Liver (tissue), 9 donors: ENCODE measurements around the gene ZNF536. TPM values are rescaled to one million over a fixed set of nuclear protein-coding genes. Genes with fewer than 3 reads are reported as not detected.

Source experiments
- DNase-seq: peaks from one replicate; pipeline ENCODE4 v3.0.0-alpha.2; 2017; ENCODE audit warnings: low spot score
- H3K27ac ChIP-seq, 2 donors: one replicate each; pipeline ENCODE4 v1.7.0; 2013; ENCODE audit warnings: inconsistent platforms in 2 of 2, low read length in 2 of 2, control low read depth in 1 of 2, low read depth in 1 of 2, mild to moderate bottlenecking in 1 of 2
- H3K27me3 ChIP-seq, 4 donors: one replicate each; pipeline versions ENCODE4 v1.6.1 to v1.7.0; 2013; ENCODE audit warnings: low read length in 3 of 4, inconsistent platforms in 1 of 4, mild to moderate bottlenecking in 1 of 4, moderate library complexity in 1 of 4; ENCODE audit not compliant: control insufficient read depth in 4 of 4, insufficient read depth in 4 of 4
- H3K36me3 ChIP-seq, 4 donors: one replicate each; pipeline versions ENCODE4 v1.6.1 to v1.7.0; 2013; ENCODE audit warnings: low read length in 3 of 4, mild to moderate bottlenecking in 3 of 4, low read depth in 1 of 4, moderate library complexity in 1 of 4; ENCODE audit not compliant: control insufficient read depth in 4 of 4, insufficient read depth in 3 of 4
- H3K4me1 ChIP-seq, 4 donors: one replicate each; pipeline versions ENCODE4 v1.6.1 to v1.7.0; 2013; ENCODE audit warnings: low read length in 3 of 4, mild to moderate bottlenecking in 3 of 4, moderate library complexity in 1 of 4; ENCODE audit not compliant: control insufficient read depth in 4 of 4, insufficient read depth in 4 of 4
- H3K4me3 ChIP-seq, 3 donors: one replicate each; pipeline versions ENCODE4 v1.6.1 to v1.7.0; 2013; ENCODE audit warnings: low read length in 3 of 3, control low read depth in 1 of 3, low read depth in 1 of 3, mild to moderate bottlenecking in 1 of 3
- H3K9ac ChIP-seq, 2 donors: one replicate each; pipeline ENCODE4 v1.7.0; 2013; ENCODE audit warnings: low read length in 2 of 2, mild to moderate bottlenecking in 2 of 2, moderate library complexity in 2 of 2, control low read depth in 1 of 2, low read depth in 1 of 2
- H3K9me3 ChIP-seq, 4 donors: one replicate each; pipeline versions ENCODE4 v1.6.1 to v1.7.0; 2013; ENCODE audit warnings: low read length in 3 of 4; ENCODE audit not compliant: control insufficient read depth in 4 of 4
- ATF3 ChIP-seq: IDR thresholded peaks from 2 replicates; pipeline ENCODE4 v1.6.1; 2016; ENCODE audit warnings: antibody characterized with exemption
- CTCF ChIP-seq: fragments of 150-350 bp; IDR thresholded peaks from 2 replicates; pipeline ENCODE4 v1.5.1; 2017; ENCODE audit warnings: improper control_type of control experiment, low read depth, low read length; ENCODE audit not compliant: missing input control
- EGR1 ChIP-seq, 2 donors: IDR thresholded peaks; 2 replicates each; pipeline ENCODE4 v1.6.1; 2016 to 2018; ENCODE audit warnings: antibody characterized with exemption in 2 of 2, low read depth in 2 of 2
- FOXA1 ChIP-seq: IDR thresholded peaks from 2 replicates; pipeline ENCODE4 v1.6.1; 2016; ENCODE audit warnings: antibody characterized with exemption
- FOXA2 ChIP-seq: IDR thresholded peaks from 2 replicates; pipeline ENCODE4 v1.6.1; 2016; ENCODE audit warnings: antibody characterized with exemption
- GABPA ChIP-seq, 2 donors: IDR thresholded peaks in 1 of 2; conservative IDR thresholded peaks in 1 of 2; 2 replicates each; pipeline ENCODE4 v1.6.1; 2016; ENCODE audit warnings: antibody characterized with exemption in 2 of 2, mild to moderate bottlenecking in 1 of 2, moderate library complexity in 1 of 2
- HNF4A ChIP-seq, 2 donors: conservative IDR thresholded peaks; 2 replicates each; pipeline ENCODE4 v1.6.1; 2016; ENCODE audit warnings: antibody characterized with exemption in 2 of 2, mild to moderate bottlenecking in 2 of 2
- HNF4G ChIP-seq: IDR thresholded peaks from 2 replicates; pipeline ENCODE4 v1.6.1; 2016; ENCODE audit warnings: antibody characterized with exemption
- JUND ChIP-seq, 2 donors: IDR thresholded peaks; 2 replicates each; pipeline ENCODE4 v1.6.1; 2016; ENCODE audit warnings: antibody characterized with exemption in 2 of 2
- MAX ChIP-seq: IDR thresholded peaks from 2 replicates; pipeline ENCODE4 v1.6.1; 2016; ENCODE audit warnings: antibody characterized with exemption
- NR2F2 ChIP-seq: IDR thresholded peaks from 2 replicates; pipeline ENCODE4 v1.6.1; 2016; ENCODE audit warnings: antibody characterized with exemption
- RAD21 ChIP-seq, 2 donors: IDR thresholded peaks; 2 replicates each; pipeline ENCODE4 v1.6.1; 2016; ENCODE audit warnings: antibody characterized with exemption in 2 of 2, mild to moderate bottlenecking in 2 of 2
- REST ChIP-seq: IDR thresholded peaks from 2 replicates; pipeline ENCODE4 v1.6.1; 2016; ENCODE audit warnings: antibody characterized with exemption, mild to moderate bottlenecking
- RXRA ChIP-seq, 2 donors: IDR thresholded peaks; 2 replicates each; pipeline ENCODE4 v1.6.1; 2017 to 2018; ENCODE audit warnings: antibody characterized with exemption in 2 of 2, mild to moderate bottlenecking in 1 of 2
- SP1 ChIP-seq: IDR thresholded peaks from 2 replicates; pipeline ENCODE4 v1.6.1; 2018; ENCODE audit warnings: antibody characterized with exemption, mild to moderate bottlenecking
- TAF1 ChIP-seq: conservative IDR thresholded peaks from 2 replicates; pipeline ENCODE4 v1.6.1; 2016; ENCODE audit warnings: antibody characterized with exemption, mild to moderate bottlenecking
- YY1 ChIP-seq: IDR thresholded peaks from 2 replicates; pipeline ENCODE4 v1.6.1; 2016; ENCODE audit warnings: antibody characterized with exemption, mild to moderate bottlenecking
- ZBTB33 ChIP-seq: IDR thresholded peaks from 2 replicates; pipeline ENCODE4 v1.6.1; 2016; ENCODE audit warnings: antibody characterized with exemption
- WGBS: extraction: QIAGEN DNeasy Blood & Tissue Kit; methylation state at CpG from one replicate; pipeline ENCODE4 v1.1.7; 2013; 5-methylcytosine and 5-hydroxymethylcytosine counted together
- polyA plus RNA-seq, 2 donors: library from polyadenylated mRNA; stranded (reverse) in 1 of 2; unstranded in 1 of 2; fragments of 200-250 nt in 1 of 2; fragments of >200 nt in 1 of 2; fragmentation: Nextera tagmentation in 1 of 2; extraction: Ambion mirVana in 1 of 2; gene quantifications; one replicate each; pipeline versions ENCODE4 v1.2.1 to v1.2.3, GENCODE V29; 2013 to 2015
- total RNA-seq, 2 donors: library from RNA; depleted of rRNA; stranded (reverse); fragments of >200 nt; gene quantifications; one replicate each; pipeline ENCODE4 v1.2.3, GENCODE V29; 2014
- donor health status: healthy.
- donor health status: healthy.
- donor health status: healthy.
- donor health status: healthy.
- donor health status: healthy.

ZNF536 gene
- total and polyA plus RNA-seq, 4 donors = 0.02 to 0.17 (median 0.08) TPM

GRCh38 chr19:30356951-30357579 lies 15.1 kb upstream of the ZNF536 start:
- H3K27ac ChIP-seq = no peak overlapping the region
- TF ChIP-seq ZBTB33 (no peak), NR2F2 (no peak), ATF3 (no peak), FOXA1 (no peak), REST (no peak), GABPA (IDR thresholded peaks at IDR 0.05 in 1 of 2, conservative IDR thresholded peaks at IDR 0.05 in 1 of 2) (no peak), SP1 (no peak), MAX (no peak), TAF1 (no peak), YY1 (no peak), EGR1 (IDR thresholded peaks at IDR 0.05; ENCODE audit: low read depth in 2 of 2) (no peak), JUND (IDR thresholded peaks at IDR 0.05) (no peak), RXRA (IDR thresholded peaks at IDR 0.05) (no peak), HNF4G (no peak), HNF4A (conservative IDR thresholded peaks at IDR 0.05) (no peak), CTCF (no peak), RAD21 (IDR thresholded peaks at IDR 0.05) (no peak), FOXA2 (no peak)
- H3K9ac ChIP-seq = no peak overlapping the region
- H3K4me3 ChIP-seq = no peak overlapping the region
- no peaks in the 10 kb centered on the region for H3K4me1 ChIP-seq
- H3K9me3 ChIP-seq = no peaks in the 10 kb centered on the region
- WGBS = 76% methylated on average over 11 of the region's 11 CpGs
- no peaks in the 10 kb centered on the region for H3K36me3 ChIP-seq
- DNase-seq = no peak
- H3K27me3 ChIP-seq = peaks cover 0 to 18% (median 0%) of the 10 kb centered on the region in 4 donors
